NCI-H510A (cell line): Measurements from ENCODE around the gene RNF214.
A peak's percentile ranks its signal among the peaks of the same experiment; 100 is the strongest.
"Not testable (repeated sequence)": the region's sequence is repeated elsewhere in the genome, so short reads cannot be mapped to it uniquely, and the experiment has no call there.

ENCODE experiments used
- DNase-seq: peaks from one replicate; lab custom pipeline; 2025; lab: John Stamatoyannopoulos, UW

Gene RNF214

DNA sequence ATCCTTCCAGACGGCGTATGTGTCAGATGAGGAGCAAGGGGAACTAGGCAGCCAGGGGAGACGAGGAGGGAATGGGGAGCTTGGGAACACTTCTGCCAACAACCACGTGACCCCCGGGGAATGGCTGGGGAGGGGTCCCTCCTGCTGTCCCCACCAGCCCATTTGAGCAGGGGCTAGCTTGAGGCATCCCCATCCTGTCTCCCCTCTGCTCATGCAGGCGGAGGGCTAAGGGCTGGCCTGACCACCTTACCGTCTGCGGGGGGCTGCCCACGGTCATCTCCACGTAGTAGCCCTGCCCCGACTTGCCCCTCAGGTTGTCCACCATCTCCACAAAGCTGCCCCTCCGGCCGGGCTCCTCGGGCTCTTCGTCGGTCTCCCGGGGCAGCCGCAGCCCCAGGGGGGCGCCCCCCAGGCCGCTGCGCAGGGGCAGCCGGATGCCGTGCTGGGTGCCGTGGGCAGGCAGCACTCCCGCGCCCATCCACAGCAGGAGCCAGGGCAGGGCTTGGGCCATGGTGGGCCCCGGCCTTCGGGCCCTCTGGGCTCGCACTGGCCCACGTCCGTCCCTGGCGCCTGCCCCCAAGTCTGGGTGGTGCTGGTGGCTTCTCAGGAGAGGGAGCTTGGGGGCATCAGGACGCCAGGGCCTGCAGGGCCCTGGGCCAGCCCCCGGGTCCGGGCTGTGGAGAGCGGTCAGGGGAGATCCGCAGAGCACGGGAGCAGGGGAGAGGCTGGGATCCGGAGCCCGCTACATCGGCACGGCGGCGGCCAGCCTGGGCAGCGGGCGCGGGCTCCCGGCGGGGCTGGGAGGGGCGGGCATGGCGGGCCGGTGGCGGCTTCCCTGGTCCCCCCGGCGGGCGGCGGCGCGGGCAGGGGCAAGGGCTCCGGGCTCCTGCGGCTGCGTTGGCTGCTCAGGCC is 83.1 kb downstream of the RNF214 start:
- DNase-seq, result no peak

DNA sequence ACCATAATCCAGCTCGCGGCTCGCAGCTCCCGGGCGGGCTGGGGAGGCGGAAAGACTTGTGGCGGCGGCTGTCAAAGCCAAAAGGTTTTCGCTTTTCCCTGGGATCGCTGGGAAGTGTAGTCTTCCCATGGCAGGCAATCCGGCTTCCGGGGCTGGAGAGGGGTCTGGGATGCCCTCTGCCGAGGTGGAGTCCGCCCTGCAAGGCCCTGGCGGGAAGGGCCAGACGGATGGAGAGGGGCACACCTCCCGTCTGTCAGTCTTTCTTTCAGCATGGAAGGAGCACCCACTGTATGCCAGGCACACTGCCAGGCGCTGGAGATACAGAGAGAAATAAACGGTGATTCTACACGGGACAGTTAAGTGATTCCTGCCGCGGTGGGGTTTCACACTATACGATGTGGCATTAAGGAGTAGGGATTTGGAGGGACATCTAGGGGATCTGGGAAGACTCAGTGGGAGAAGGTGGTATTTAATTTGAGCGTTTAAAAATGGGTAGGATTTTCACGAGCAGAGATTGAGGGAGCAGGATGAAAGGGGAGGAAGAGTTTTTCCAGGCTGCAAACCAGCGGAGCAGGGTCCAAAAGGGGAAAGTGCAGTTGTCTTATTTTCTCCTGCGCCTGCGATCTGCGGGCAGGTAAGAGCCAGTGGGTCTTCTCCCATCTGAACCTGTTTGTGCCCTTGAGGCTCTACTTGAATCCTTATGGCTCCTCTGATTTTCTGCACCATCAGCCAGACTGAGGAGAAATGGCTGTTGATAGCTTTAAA is 83.9 kb downstream of the RNF214 start, which contains the start of gene BACE1:
BACE1 (minus strand) TSS at position 60 of the 765 bp plus-strand sequence. CDS start 461 bp downstream, outside the sequence.
- DNase-seq, result peak; percentile 64

DNA sequence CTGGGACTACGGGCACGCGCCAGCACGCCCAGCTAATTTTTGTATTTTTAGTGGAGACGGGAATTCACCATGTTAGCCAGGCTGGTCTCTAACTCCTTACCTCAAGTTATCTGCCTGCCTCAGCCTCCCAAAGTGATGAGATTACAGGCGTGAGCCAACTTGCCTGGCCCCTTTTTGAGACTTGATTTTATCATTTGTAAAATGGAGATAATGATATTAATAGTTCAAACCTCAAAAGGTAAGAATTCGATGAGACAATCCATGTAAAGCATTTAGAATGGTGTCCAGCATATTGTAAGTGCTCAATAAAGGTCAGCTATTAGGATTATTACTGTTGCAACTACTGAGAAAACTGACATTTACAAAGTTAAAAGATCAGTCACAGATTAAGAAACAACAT is 86.3 kb downstream of the RNF214 start:
- no peak for DNase-seq

DNA sequence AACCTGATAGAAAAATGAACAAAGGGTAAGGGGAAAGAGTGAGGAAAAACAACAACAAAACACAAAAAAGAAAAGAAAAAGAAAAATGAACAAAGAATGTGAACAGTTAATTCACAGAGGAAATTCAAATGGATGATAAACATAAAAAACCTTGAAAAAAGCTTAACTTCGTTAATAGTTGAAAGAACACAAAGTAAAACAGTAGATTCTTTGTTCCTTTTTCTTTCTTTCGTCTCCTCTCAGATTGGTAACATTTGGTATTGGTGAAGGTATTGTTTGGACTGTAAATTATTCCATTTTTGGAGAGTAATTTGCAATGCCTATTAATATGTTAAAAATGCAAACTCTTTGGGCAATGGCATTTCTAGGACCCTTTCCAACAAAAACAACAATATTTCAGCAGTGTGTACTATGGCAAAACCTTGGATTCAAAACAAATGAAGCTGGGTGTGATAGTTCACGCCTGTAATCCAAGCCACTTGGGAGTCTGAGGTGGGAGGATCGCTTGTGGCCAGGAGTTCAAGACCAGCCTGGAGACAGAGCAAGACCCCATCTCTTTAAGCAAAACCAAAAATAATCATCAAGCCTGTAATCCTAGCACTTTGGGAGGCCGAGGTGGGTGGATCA is 86.9 kb downstream of the RNF214 start:
- no peak for DNase-seq

DNA sequence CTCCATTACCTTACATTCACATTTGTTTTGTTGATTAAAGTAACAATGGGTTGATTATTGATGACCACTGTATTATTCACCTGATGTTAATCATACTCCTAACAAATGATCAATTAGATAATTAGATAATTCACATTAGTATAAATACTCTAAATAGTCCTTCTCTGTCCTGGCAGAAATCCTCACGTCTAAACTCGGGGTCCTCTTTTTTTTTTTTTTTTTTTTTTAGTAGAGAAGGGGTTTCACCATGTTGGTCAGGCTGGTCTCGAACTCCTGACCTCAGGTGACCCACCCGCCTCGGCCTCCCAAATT is 94.7 kb downstream of the RNF214 start:
- DNase-seq, result not testable (repeated sequence)

DNA sequence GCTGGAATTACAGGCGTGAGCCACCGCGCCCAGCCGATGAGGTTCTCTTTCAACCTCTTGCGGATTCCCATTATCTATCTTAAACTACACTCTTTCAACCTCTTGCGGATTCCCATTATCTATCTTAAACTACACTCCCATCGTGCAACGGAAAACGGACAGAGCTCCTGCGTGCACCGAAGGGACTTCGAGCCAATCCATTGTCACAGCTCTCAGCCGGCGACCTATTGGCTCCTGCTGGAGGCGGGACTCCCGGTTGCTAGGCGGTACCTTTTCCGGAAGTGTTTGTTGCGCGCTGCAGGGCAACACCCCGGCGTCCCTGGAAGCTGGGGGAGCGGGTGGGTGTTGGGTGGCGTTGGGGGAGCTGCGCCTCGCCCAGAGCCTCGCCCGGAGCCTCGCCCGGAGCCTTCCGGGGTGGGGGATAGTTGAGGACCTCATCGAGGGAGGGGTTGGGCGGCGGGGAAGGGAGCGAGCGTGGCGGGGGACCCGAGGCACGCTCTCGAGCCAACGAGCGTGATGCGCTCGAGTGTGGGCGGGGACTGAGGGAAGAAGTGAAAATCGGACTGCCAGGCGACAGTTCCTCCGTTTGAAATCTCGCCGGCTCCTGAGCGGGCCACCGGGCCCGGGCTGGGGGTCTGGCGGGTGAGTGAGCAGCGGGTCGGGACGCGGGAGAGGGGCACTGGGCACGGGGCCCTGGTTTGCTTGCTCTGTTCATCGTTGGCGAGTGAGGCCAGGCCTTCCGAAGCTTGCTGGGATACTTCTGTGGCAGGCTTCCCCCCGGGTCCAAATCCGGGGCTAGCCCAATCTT is 95.3 kb downstream of the RNF214 start, which contains the start of gene CEP164:
CEP164 (plus strand) TSS at position 288 of the 808 bp plus-strand sequence. CDS start 10,733 bp downstream, outside the sequence.
- DNase-seq, result peak; percentile 95

DNA sequence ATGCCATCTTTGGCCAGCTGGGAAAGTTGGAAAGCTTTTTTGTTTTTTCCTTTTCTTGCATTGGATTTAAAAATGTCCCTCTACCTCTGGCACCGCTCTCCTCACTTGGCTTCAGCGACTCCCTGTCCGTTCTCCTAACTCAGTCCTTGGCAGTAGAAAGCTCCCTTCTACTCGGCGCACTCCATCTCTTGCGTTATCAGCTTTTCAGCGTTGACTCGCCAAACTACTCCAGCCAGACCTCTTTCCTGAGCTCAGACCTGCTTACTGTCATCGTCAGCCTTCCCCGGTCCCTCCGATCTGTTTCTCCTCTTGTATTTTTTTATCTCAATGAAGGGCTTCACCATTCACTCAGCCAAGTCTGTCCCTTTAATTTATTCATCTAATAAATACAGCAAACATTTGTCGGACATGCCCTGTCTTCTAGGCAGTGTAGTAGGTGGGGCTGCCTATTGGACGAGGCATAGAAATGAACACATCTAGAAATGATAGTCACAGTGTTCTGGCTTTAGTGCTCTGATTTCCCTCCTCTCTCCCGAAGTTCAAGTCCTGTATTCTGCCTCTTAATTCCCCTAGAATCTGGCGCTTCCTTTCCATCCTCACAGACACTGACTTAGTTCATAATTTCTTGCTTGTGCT is 96.0 kb downstream of the RNF214 start:
- no peak for DNase-seq

DNA sequence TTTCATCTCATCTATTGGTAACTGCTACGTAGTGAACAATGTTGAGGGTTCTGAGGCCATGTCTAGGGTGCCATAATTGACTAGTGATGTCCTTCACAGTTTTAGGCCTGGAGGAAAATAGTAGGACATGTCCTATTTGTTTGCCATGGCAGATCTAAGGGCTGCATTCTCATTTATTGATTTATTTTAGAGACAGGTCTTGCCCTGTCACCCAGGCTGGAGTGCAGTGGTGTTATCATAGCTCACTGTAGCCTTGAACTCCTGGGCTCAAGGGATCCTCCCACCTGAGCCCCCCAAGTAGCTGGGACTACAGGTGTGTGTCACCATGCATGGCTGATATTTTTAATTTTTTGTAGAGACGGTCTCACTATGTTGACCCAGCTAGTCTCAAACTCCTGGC is 100.4 kb downstream of the RNF214 start:
- DNase-seq, result no peak

- no peak for DNase-seq
These were observed 101.4 kb downstream of the RNF214 start for GRCh38 chr11:117333917-117334316.

DNA sequence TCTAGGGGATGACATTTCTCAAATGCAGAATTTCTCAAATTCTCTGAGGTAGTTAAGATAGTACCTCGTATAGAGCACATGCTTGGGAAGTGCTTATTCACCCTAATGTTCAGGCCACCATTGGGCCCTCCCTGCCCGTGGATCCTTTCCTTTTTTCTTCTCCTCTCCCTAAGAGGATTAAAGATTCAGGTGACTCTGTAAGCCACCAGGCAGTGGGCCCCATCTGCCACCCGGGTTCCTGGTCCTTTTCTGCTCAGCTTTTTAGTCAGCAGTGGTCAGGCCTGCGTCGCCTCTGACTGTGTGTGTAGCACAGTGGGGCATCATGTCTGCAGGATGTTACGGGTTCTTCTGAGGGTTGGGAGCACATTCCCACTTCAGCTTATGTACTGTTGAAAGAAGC is 102.4 kb downstream of the RNF214 start:
- DNase-seq, result no peak

DNA sequence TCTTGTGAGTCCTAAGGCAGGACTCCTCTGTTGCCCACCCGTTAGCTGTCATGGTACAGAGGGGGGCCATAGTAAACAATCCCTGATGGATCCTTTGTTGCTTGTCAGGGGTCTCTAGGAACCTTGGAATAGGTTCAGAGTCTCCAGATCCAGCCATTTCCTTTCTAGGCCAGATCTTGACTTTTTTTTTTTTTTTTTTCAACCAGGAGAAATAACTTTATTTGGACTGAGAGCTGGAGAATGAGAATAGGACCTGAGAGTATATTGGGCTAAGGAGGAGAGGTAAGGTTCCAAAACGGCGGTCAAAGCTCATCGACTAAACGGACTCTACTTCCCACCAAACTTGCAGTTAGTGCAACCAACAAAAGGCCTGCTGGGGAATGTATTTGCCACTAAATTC is 102.9 kb downstream of the RNF214 start:
- no peak for DNase-seq
